HG03354 (cell line): ENCODE measurements around the gene VSIG4.
A peak's percentile ranks its signal among the peaks of the same experiment; 100 is the strongest.
"Not testable (repeated sequence)": the region's sequence is repeated elsewhere in the genome, so short reads cannot be mapped to it uniquely, and the experiment has no call there.

Experiments used
- ATAC-seq: cut with Tn5 transposase; IDR thresholded peaks from one replicate; pipeline ENCODE4 v1.9.1; 2021; ENCODE audit warnings: mild to moderate bottlenecking; ENCODE audit not compliant: unreplicated experiment, poor library complexity, severe bottlenecking

Gene VSIG4

DNA sequence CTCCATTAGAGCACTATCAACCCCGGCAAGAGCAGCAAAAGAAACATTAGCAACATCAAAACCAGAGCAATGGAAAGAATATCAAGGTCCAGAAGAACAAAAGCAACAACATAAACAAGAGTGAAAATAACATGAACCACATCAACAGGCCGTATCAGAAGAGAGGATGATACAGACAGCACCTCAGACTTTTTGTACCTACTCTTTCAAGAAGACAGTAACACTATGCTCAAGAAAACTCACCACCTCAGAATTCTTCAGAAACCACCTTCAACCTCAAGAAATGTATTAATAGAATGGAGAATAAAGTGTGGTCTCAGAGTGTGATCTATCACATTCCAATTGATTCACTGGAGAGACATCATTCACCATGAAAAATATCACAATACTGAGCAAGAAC is 46.5 kb downstream of the VSIG4 start:
- ATAC-seq = no peak

DNA sequence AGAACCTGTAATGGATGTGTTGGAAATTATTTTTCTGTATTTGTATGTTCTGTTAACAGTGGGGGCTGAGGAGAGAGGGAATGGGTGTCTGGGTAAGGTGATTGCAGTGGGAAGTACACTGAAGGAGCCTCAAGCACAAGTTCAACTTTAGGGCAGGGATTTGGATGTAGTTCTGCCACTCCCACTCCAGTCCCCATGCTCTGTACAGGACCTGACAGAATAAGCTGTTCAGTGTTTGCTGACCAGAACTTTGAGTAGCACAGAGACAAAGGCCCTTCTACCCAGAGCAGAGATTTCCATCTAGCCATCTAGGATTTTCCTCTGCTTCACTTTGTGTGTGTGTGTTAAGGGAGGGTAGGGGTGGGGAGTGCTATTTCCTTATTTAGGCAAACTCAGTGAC is 49.2 kb downstream of the VSIG4 start:
- no peak for ATAC-seq

DNA sequence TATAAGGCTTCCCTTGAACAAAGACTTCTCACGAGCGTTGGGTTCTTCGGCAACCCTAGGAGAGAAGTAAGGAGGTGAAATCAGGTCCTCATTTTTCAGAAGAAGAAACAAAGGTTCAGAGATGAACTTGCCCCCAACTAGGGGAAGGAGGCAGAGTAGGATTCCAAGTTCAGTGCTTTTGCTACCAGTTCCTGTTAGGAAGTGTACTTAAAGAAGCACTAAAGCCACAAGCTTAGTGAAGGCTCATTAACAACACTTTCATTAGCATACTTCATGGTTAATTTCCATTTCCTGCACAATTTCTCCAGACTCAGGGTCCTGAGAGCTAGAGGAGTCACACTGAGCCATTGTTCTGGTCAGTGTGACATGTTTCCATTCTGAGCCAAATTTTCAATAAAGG is 52.1 kb downstream of the VSIG4 start:
- no peak for ATAC-seq

DNA sequence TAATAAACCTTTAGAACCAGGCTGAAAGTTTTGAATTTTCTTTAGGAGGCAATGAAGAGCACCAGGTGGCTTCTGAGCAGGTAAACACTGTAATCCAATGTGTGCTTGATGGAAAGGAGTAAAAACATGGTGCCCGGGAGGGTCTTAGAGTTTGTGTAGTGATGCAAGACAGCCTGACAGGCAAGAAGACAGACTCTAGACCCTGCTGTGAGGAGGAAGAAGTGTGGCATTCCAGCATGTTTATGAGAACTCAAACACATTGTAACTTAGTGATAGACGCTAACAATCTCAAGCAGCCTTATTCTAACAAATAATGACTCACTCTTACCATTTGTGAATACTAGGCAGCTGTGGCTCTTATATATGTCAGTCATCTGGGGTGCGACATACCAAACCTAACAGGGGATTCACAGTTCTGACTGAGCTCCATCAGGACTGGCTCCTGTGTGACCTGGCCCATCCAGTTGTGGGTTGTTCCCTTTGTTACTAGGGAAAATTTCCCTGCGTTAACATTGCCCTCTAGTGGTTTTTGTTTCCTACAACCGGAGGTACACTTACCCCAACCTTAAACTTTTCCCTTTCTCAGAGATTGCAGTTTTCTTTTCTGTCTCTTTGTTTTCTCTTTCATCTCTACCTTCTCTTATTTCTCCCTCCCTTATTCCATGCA is 53.8 kb downstream of the VSIG4 start:
- ATAC-seq = peak; percentile 82

DNA sequence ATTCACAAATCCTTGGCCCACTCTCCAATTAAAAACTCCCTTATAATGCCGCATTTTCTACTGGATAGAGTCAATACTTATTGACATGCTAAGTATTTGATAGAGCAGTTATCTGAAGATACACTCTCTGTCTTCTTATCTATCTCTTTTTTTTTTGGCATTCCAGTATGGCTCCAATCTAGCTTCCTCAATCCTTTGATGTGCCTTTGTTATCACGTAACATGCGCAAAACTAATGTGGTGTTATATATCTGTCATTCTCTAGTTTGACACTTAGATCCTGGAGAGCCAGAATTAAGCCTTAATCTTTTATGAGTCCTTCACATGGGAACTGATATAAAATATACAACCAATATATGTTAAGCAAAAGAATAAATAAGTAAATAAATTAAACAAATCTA is 54.7 kb downstream of the VSIG4 start:
- ATAC-seq = no peak

DNA sequence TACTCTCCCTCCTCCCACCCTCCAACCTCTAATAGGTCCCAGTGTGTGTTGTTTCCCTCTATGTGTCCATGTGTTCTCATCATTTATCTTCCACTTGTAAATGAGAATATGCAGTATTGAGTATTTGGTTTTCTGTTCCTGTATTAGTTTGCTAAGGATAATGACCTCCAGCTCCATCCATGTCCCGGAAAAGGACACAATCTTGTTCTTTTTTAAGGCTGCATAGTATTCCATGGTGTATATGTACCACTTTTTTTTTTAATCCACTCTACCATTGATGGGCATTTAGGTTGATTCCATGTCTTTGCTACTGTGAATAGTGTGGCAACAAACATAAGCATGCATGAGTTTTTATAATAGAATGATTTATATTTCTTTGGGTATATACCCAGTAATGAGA is 62.7 kb downstream of the VSIG4 start:
- ATAC-seq = not testable (repeated sequence)

DNA sequence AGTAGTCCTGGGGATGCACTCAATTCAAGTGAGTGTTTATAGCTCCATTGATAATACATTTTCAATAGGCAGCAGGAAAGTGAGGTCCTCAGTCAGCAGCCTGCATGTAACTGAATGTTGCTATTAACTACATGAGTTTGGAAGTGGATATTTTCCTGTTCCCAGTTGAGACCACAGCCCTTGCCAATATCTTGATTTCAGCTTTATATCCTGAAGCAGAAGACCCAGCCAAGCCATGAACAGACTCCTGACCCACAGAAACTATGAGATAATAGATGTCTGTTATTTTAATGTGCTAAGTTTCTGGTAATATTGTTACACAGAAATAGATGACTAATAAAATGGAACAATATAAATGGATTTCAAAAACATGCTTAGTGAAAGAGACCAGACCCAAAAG is 63.7 kb downstream of the VSIG4 start:
- no peak for ATAC-seq

DNA sequence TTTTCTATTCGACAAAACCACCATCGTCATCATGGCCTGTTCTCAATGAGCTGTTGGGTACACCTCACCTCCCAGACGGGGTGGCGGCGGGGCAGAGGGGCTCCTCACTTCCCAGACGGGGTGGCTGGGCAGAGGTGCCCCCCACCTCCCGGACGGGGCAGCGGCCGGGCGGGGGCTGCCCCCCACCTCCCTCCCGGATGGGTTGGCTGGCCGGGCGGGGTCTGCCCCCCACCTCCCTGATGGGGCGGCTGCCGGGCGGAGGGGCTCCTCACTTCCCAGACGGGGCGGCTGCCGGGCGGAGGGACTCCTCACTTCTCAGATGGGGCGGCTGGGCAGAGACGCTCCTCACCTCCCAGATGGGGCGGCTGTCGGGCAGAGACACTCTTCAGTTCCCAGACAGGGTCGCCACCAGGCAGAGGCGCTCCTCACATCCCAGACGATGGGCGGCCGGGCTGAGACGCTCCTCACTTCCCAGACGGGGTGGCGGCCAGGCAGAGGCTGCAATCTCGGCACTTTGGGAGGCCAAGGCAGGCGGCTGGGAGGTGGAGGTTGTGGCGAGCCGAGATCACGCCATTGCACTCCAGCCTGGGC is 64.6 kb downstream of the VSIG4 start:
- not testable (repeated sequence) for ATAC-seq
